ENCODE results near the gene ZNF197.

GRCh38 chr3:44647771-44648170 lies 22.9 kb downstream of the ZNF197 start:
- no peak for TF ChIP-seq CTCF (IDR thresholded peaks at IDR 0.05)
- TF ChIP-seq NFE2L1 (CRISPR knock-in tag; IDR thresholded peaks at IDR 0.05) = no peak
- TF ChIP-seq E2F4 (CRISPR knock-in tag; IDR thresholded peaks at IDR 0.05; ENCODE audit: borderline replicate concordance, low read depth) = no peak

Data from WTC11 (cell line).